HUES48 (cell line): ENCODE data around the gene MGAT4A.
"Not testable (repeated sequence)": the region's sequence is repeated elsewhere in the genome, so short reads cannot be mapped to it uniquely, and the experiment has no call there.

ENCODE experiments used
- H3K27ac ChIP-seq: one replicate; pipeline ENCODE4 v1.7.0; 2013; ENCODE audit warnings: low read depth, low read length, inconsistent platforms
- H3K27me3 ChIP-seq: 2 replicates; pipeline ENCODE4 v1.6.1; 2013; ENCODE audit warnings: mild to moderate bottlenecking, low read length; ENCODE audit not compliant: control insufficient read depth, insufficient read depth
- H3K36me3 ChIP-seq: 2 replicates; pipeline ENCODE4 v1.6.1; 2013; ENCODE audit warnings: low read length; ENCODE audit not compliant: control insufficient read depth, insufficient read depth
- H3K4me1 ChIP-seq: 2 replicates; pipeline ENCODE4 v1.6.1; 2013; ENCODE audit warnings: mild to moderate bottlenecking, low read length; ENCODE audit not compliant: control insufficient read depth, insufficient read depth
- H3K4me3 ChIP-seq: 2 replicates; pipeline ENCODE4 v1.5.1; 2013; ENCODE audit warnings: mild to moderate bottlenecking, low read depth, low read length
- H3K9ac ChIP-seq: 2 replicates; pipeline ENCODE4 v1.6.1; 2013; ENCODE audit warnings: mild to moderate bottlenecking, low read depth, low read length, moderate library complexity
- H3K9me3 ChIP-seq: 2 replicates; pipeline ENCODE4 v1.6.1; 2013; ENCODE audit warnings: low read length; ENCODE audit not compliant: control insufficient read depth, insufficient read depth

MGAT4A gene

GRCh38 chr2:98601532-98602132 lies 129.3 kb downstream of the MGAT4A start:
- Histone ChIP-seq H3K9ac (no peak overlapping the region), H3K27ac (no peak overlapping the region), H3K9me3 (no peaks in the 10 kb centered on the region), H3K36me3 (peaks cover 48% of the 10 kb centered on the region), H3K27me3 (no peaks in the 10 kb centered on the region), H3K4me3 (no peak overlapping the region), H3K4me1 (no peaks in the 10 kb centered on the region)

- Histone ChIP-seq H3K9ac (no peak overlapping the region), H3K27ac (no peak overlapping the region)
Measured at GRCh38 chr2:98598781-98599428, 132.0 kb downstream of the MGAT4A start.

GRCh38 chr2:98594665-98595064 lies 136.3 kb downstream of the MGAT4A start:
- not testable (repeated sequence) for H3K27ac ChIP-seq, H3K27me3 ChIP-seq, H3K4me1 ChIP-seq, H3K9me3 ChIP-seq, H3K4me3 ChIP-seq, H3K9ac ChIP-seq
- peaks cover 23% of the 10 kb centered on the region for H3K36me3 ChIP-seq

More at GRCh38 chr2:98598781-98599428, 132.0 kb downstream of the MGAT4A start:
- Histone ChIP-seq H3K36me3 (peaks cover 44% of the 10 kb centered on the region), H3K4me1 (no peaks in the 10 kb centered on the region), H3K9me3 (no peaks in the 10 kb centered on the region; the same call in 1 of the 2 replicates), H3K27me3 (no peaks in the 10 kb centered on the region), H3K4me3 (no peak overlapping the region)

GRCh38 chr2:98592565-98592964 lies 138.4 kb downstream of the MGAT4A start:
- H3K4me3 ChIP-seq, result no peak overlapping the region
- H3K4me1 ChIP-seq, result no peaks in the 10 kb centered on the region
- H3K9me3 ChIP-seq, result no peaks in the 10 kb centered on the region; the same call in 1 of the 2 replicates
- H3K27me3 ChIP-seq, result no peaks in the 10 kb centered on the region
- H3K36me3 ChIP-seq, result peaks cover 12% of the 10 kb centered on the region
- no peak overlapping the region for H3K9ac ChIP-seq
- no peak overlapping the region for H3K27ac ChIP-seq

- no peak overlapping the region for H3K9ac ChIP-seq
- no peaks in the 10 kb centered on the region for H3K27me3 ChIP-seq
- no peak overlapping the region for H3K27ac ChIP-seq
- H3K36me3 ChIP-seq, result peaks cover 27% of the 10 kb centered on the region
- H3K4me3 ChIP-seq, result no peak overlapping the region
- no peaks in the 10 kb centered on the region for H3K4me1 ChIP-seq
- H3K9me3 ChIP-seq, result no peaks in the 10 kb centered on the region; the same call in 1 of the 2 replicates
Measured at GRCh38 chr2:98589489-98589888, 141.4 kb downstream of the MGAT4A start.

GRCh38 chr2:98588880-98589431 lies 142.0 kb downstream of the MGAT4A start:
- Histone ChIP-seq H3K4me3 (no peak overlapping the region), H3K27me3 (no peaks in the 10 kb centered on the region), H3K36me3 (peaks cover 31% of the 10 kb centered on the region), H3K27ac (no peak overlapping the region), H3K9me3 (no peaks in the 10 kb centered on the region; the same call in 1 of the 2 replicates), H3K4me1 (no peaks in the 10 kb centered on the region), H3K9ac (no peak overlapping the region)

- Histone ChIP-seq H3K36me3 (peaks cover 52% of the 10 kb centered on the region), H3K27ac (no peak overlapping the region), H3K4me1 (no peaks in the 10 kb centered on the region), H3K27me3 (no peaks in the 10 kb centered on the region), H3K4me3 (no peak overlapping the region), H3K9ac (no peak overlapping the region), H3K9me3 (no peaks in the 10 kb centered on the region)
Measured at GRCh38 chr2:98586551-98587140, 144.3 kb downstream of the MGAT4A start.

- Histone ChIP-seq H3K36me3 (peaks cover 50% of the 10 kb centered on the region), H3K9me3 (no peaks in the 10 kb centered on the region), H3K27ac (no peak overlapping the region), H3K9ac (no peak overlapping the region), H3K27me3 (no peaks in the 10 kb centered on the region), H3K4me1 (no peaks in the 10 kb centered on the region), H3K4me3 (no peak overlapping the region)
Measured at GRCh38 chr2:98585386-98585785, 145.5 kb downstream of the MGAT4A start.

GRCh38 chr2:98583816-98584618 lies 146.9 kb downstream of the MGAT4A start:
- H3K4me3 ChIP-seq, result no peak overlapping the region
- no peak overlapping the region for H3K9ac ChIP-seq
- H3K36me3 ChIP-seq, result peaks cover 51% of the 10 kb centered on the region

GRCh38 chr2:98583276-98583675 lies 147.7 kb downstream of the MGAT4A start:
- Histone ChIP-seq H3K27ac (no peak overlapping the region), H3K9ac (no peak overlapping the region), H3K4me3 (no peak overlapping the region), H3K36me3 (peaks cover 57% of the 10 kb centered on the region), H3K4me1 (no peaks in the 10 kb centered on the region), H3K9me3 (no peaks in the 10 kb centered on the region), H3K27me3 (no peaks in the 10 kb centered on the region)

More at GRCh38 chr2:98583816-98584618, 146.9 kb downstream of the MGAT4A start:
- Histone ChIP-seq H3K27ac (no peak overlapping the region), H3K27me3 (no peaks in the 10 kb centered on the region), H3K9me3 (no peaks in the 10 kb centered on the region), H3K4me1 (no peaks in the 10 kb centered on the region)
